ENCODE results near the gene CSNK1G1.
"Not testable (repeated sequence)": the region's sequence is repeated elsewhere in the genome, so short reads cannot be mapped to it uniquely, and the experiment has no call there.

Gene CSNK1G1

DNA sequence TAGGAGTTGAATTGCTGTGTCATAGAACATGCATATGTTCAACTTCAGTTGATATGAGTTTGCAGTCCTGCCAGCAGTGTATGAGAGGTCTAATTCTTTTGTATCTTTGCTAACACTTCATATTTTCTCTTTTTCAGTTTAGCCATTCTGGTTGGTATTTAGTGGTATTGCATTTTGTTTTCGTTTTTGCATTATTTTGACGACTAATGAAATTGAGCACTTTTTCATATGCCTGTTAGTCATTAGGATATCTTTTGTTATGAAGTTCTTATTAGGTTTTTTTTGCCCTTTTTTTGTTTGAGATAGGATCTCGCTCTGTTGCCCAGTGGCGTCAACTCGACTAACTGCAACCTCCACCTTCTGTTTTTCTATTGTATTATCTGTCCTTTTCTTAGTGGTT lies 40.8 kb upstream of the CSNK1G1 start:
- no peaks in the 10 kb centered on the region for H3K9me2 ChIP-seq (replicated peaks; ENCODE audit: insufficient read depth, low read length)
- no peaks in the 10 kb centered on the region for H3K4me1 ChIP-seq (ENCODE audit: low read length)
- DNase-seq: no peak
- H3F3A ChIP-seq (ENCODE audit: insufficient read depth, low read length): no peaks in the 10 kb centered on the region
- no peak overlapping the region for H3K9ac ChIP-seq (ENCODE audit: low read length)
- no peak overlapping the region for H3K4me3 ChIP-seq (ENCODE audit: low read length)
- no peak overlapping the region for H2AFZ ChIP-seq (ENCODE audit: low read length)
- no peak overlapping the region for H3K27ac ChIP-seq (ENCODE audit: low read length)
- TF ChIP-seq EZH2 (optimal IDR thresholded peaks at IDR 0.05; ENCODE audit: low read depth, low read length): no peak
- no peak for TF ChIP-seq EZH2phosphoT487 (IDR thresholded peaks at IDR 0.05; ENCODE audit: low read length)
- TF ChIP-seq, protein P1, sequence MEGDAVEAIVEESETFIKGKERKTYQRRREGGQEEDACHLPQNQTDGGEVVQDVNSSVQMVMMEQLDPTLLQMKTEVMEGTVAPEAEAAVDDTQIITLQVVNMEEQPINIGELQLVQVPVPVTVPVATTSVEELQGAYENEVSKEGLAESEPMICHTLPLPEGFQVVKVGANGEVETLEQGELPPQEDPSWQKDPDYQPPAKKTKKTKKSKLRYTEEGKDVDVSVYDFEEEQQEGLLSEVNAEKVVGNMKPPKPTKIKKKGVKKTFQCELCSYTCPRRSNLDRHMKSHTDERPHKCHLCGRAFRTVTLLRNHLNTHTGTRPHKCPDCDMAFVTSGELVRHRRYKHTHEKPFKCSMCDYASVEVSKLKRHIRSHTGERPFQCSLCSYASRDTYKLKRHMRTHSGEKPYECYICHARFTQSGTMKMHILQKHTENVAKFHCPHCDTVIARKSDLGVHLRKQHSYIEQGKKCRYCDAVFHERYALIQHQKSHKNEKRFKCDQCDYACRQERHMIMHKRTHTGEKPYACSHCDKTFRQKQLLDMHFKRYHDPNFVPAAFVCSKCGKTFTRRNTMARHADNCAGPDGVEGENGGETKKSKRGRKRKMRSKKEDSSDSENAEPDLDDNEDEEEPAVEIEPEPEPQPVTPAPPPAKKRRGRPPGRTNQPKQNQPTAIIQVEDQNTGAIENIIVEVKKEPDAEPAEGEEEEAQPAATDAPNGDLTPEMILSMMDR (IDR thresholded peaks at IDR 0.05; ENCODE audit: low read length): no peak
- H3K36me3 ChIP-seq (replicated peaks; ENCODE audit: insufficient read depth, low read length): peaks cover 5% of the 10 kb centered on the region; the same call in 1 of the 2 replicates
- no peaks in the 10 kb centered on the region for H3K27me3 ChIP-seq (replicated peaks; ENCODE audit: insufficient read depth, low read length)
- H4K20me1 ChIP-seq (ENCODE audit: insufficient read depth, low read length): no peaks in the 10 kb centered on the region
- H3K4me2 ChIP-seq (ENCODE audit: low read depth, low read length): no peak overlapping the region
- H3K9me3 ChIP-seq (replicated peaks; ENCODE audit: insufficient read depth, low read length): no peaks in the 10 kb centered on the region
- no peaks in the 10 kb centered on the region for H3K79me2 ChIP-seq (ENCODE audit: low read length)

DNA sequence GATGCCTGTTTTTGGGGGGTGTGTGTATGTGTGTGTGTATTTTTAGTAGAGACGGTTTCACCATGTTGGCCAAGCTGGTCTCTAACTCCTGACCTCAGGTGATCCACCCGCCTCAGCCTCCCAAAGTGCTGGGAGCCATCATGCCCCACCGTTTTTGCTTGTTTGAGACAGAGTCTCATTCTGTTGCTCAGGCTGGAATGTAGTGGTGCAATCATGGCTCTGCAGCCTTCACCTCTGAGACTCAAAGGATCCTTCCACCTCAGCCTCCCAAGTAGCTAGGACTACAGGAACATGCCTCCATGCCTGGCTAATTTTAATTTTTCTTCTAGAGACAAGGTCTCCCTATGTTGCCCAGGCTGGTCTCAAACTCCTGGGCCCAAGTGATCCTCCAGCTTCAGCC lies 36.5 kb upstream of the CSNK1G1 start:
- not testable (repeated sequence) for H3K9me3 ChIP-seq (replicated peaks; ENCODE audit: insufficient read depth, low read length); H3K4me1 ChIP-seq (ENCODE audit: low read length)

DNA sequence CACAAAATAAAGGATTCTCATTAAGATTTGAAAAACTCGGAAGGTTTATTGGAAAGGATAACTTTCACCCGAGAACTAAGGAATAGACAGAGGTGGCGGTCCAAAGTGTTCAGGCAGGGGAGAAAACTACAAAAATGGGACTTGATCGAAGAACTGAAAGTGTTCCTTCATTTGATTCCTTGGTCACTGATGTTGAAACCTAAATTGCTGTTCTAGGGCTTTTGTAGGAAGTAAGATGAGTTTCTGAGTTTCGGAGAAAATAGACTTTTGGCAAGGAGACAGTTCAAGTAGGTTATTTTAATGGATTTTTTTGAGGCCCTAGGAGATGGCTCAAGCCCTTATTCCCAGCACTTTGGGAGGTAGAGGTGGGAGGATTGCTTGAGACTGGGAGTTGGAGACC lies 33.1 kb upstream of the CSNK1G1 start:
- H3K9me3 ChIP-seq (replicated peaks; ENCODE audit: insufficient read depth, low read length): no peaks in the 10 kb centered on the region
- H3K9ac ChIP-seq (ENCODE audit: low read length): no peak overlapping the region
- no peak overlapping the region for H3K4me2 ChIP-seq (ENCODE audit: low read depth, low read length)
- TF ChIP-seq, protein P1 (IDR thresholded peaks at IDR 0.05; ENCODE audit: low read length): no peak
- TF ChIP-seq EZH2phosphoT487 (IDR thresholded peaks at IDR 0.05; ENCODE audit: low read length): no peak
- no peak for TF ChIP-seq EZH2 (optimal IDR thresholded peaks at IDR 0.05; ENCODE audit: low read depth, low read length)
- no peaks in the 10 kb centered on the region for H4K20me1 ChIP-seq (ENCODE audit: insufficient read depth, low read length)
- H3K9me2 ChIP-seq (replicated peaks; ENCODE audit: insufficient read depth, low read length): no peaks in the 10 kb centered on the region
- no peak overlapping the region for H2AFZ ChIP-seq (ENCODE audit: low read length)
- peaks cover 4% of the 10 kb centered on the region; the same call in 1 of the 2 replicates for H3K4me1 ChIP-seq (ENCODE audit: low read length)
- no peaks in the 10 kb centered on the region for H3K36me3 ChIP-seq (replicated peaks; ENCODE audit: insufficient read depth, low read length)
- H3K27me3 ChIP-seq (replicated peaks; ENCODE audit: insufficient read depth, low read length): no peaks in the 10 kb centered on the region
- peaks cover 23% of the 10 kb centered on the region for H3K79me2 ChIP-seq (ENCODE audit: low read length)
- H3K27ac ChIP-seq (ENCODE audit: low read length): no peak overlapping the region
- no peak for DNase-seq
- H3F3A ChIP-seq (ENCODE audit: insufficient read depth, low read length): no peaks in the 10 kb centered on the region
- H3K4me3 ChIP-seq (ENCODE audit: low read length): no peak overlapping the region

More for the DNA sequence above, 36.5 kb upstream of the CSNK1G1 start:
- not testable (repeated sequence) for H3K9me2 ChIP-seq (replicated peaks; ENCODE audit: insufficient read depth, low read length); H3F3A ChIP-seq (ENCODE audit: insufficient read depth, low read length); H4K20me1 ChIP-seq (ENCODE audit: insufficient read depth, low read length); DNase-seq; H3K36me3 ChIP-seq (replicated peaks; ENCODE audit: insufficient read depth, low read length); H3K27ac ChIP-seq (ENCODE audit: low read length); H3K4me2 ChIP-seq (ENCODE audit: low read depth, low read length); H3K9ac ChIP-seq (ENCODE audit: low read length); H2AFZ ChIP-seq (ENCODE audit: low read length); H3K4me3 ChIP-seq (ENCODE audit: low read length); H3K27me3 ChIP-seq (replicated peaks; ENCODE audit: insufficient read depth, low read length)
- peaks cover 23% of the 10 kb centered on the region for H3K79me2 ChIP-seq (ENCODE audit: low read length)

DNA sequence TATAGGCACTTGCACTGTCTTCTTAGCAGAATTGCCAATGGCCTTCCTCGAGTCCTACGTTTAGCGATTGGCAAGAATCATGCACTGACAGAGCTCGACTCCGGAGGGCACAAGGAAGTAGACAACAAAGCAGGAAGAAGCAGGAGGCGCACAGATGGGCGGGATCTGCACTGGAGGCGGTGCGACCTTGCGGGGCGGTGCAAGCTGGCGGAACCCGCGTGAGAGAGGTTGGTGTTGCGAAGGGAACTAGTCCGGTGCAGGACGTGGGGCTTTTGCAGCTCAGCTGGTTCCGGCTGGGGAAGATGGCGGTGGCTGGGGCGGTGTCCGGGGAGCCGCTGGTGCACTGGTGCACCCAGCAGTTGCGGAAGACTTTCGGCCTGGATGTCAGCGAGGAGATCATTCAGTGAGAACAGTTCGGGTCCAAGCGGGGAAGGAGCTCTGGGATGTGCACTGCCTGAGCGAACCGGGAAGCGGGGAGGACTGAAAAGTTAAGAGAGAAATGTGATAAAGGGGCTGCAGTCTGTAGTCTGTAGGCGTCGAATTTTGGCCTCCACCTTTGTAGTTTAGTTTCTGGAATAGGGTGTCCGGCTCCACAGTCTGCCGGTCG lies 31.7 kb upstream of the CSNK1G1 start, which contains the start of gene TRIP4:
TRIP4 (plus strand) TSS at position 275 of the 607 bp plus-strand sequence; CDS start at position 303, 28 bp downstream.
- peaks cover 4% of the 10 kb centered on the region; the same call in 1 of the 2 replicates for H3K4me1 ChIP-seq (ENCODE audit: low read length)
- no peaks in the 10 kb centered on the region for H4K20me1 ChIP-seq (ENCODE audit: insufficient read depth, low read length)
- peak within 1 kb of the TSS; percentile 90 for H2AFZ ChIP-seq (ENCODE audit: low read length)
- H3K79me2 ChIP-seq (ENCODE audit: low read length): peaks cover 23% of the 10 kb centered on the region
- no peaks in the 10 kb centered on the region for H3K9me3 ChIP-seq (replicated peaks; ENCODE audit: insufficient read depth, low read length)
- TF ChIP-seq EZH2 (optimal IDR thresholded peaks at IDR 0.05; ENCODE audit: low read depth, low read length) (no peak), EZH2phosphoT487 (IDR thresholded peaks at IDR 0.05; ENCODE audit: low read length) (no peak)
- TF ChIP-seq, protein P1 (IDR thresholded peaks at IDR 0.05; ENCODE audit: low read length): no peak
- H3K4me2 ChIP-seq (ENCODE audit: low read depth, low read length): peak within 1 kb of the TSS; percentile 54; the same call in 1 of the 2 replicates
- peak within 1 kb of the TSS; percentile 64; the same call in 1 of the 2 replicates for H3K27ac ChIP-seq (ENCODE audit: low read length)
- DNase-seq: peak; percentile 95
- H3F3A ChIP-seq (ENCODE audit: insufficient read depth, low read length): no peaks in the 10 kb centered on the region
- no peaks in the 10 kb centered on the region for H3K27me3 ChIP-seq (replicated peaks; ENCODE audit: insufficient read depth, low read length)
- peak within 1 kb of the TSS; percentile 87 for H3K4me3 ChIP-seq (ENCODE audit: low read length)
- peak within 1 kb of the TSS; percentile 65 for H3K9ac ChIP-seq (ENCODE audit: low read length)
- H3K36me3 ChIP-seq (replicated peaks; ENCODE audit: insufficient read depth, low read length): no peaks in the 10 kb centered on the region
- H3K9me2 ChIP-seq (replicated peaks; ENCODE audit: insufficient read depth, low read length): no peaks in the 10 kb centered on the region
